Mesendoderm (in vitro differentiated cells): ENCODE results near the gene IER3.

ENCODE experiments used
- DNase-seq: peaks from one replicate; pipeline ENCODE4 v3.0.0; 2013
- H2AK5ac ChIP-seq: 2 replicates; pipeline ENCODE4 v1.6.1; 2013; ENCODE audit warnings: low read length, inconsistent platforms
- H2BK120ac ChIP-seq: 2 replicates; pipeline ENCODE4 v1.6.1; 2013; ENCODE audit warnings: low read depth, mild to moderate bottlenecking, low read length, moderate library complexity, mixed read lengths
- H2BK15ac ChIP-seq: replicated peaks from 2 replicates; pipeline ENCODE4 v1.6.1; 2013; ENCODE audit warnings: low read depth, mild to moderate bottlenecking, moderate library complexity
- H2BK5ac ChIP-seq: 2 replicates; pipeline ENCODE4 v1.6.1; 2013; ENCODE audit warnings: low read length, inconsistent platforms
- H3K18ac ChIP-seq: 2 replicates; pipeline ENCODE4 v1.6.1; 2013; ENCODE audit warnings: mild to moderate bottlenecking, low read length, mixed read lengths
- H3K23ac ChIP-seq: one replicate; pipeline ENCODE4 v1.6.1; 2013; ENCODE audit warnings: low read length
- H3K27ac ChIP-seq: 2 replicates; pipeline ENCODE4 v1.5.1; 2013; ENCODE audit warnings: low read depth, mild to moderate bottlenecking, inconsistent platforms, low read length, moderate library complexity
- H3K27me3 ChIP-seq: 2 replicates; pipeline ENCODE4 v1.6.1; 2013; ENCODE audit warnings: low read length, control low read depth, mild to moderate bottlenecking, inconsistent platforms; ENCODE audit not compliant: insufficient read depth, poor library complexity
- H3K36me3 ChIP-seq: 2 replicates; pipeline ENCODE4 v1.6.1; 2013; ENCODE audit warnings: low read length, inconsistent platforms; ENCODE audit not compliant: control insufficient read depth, insufficient read depth
- H3K4ac ChIP-seq: one replicate; pipeline ENCODE4 v1.6.1; 2013; ENCODE audit warnings: low read depth, mild to moderate bottlenecking, low read length, moderate library complexity
- H3K4me1 ChIP-seq: 2 replicates; pipeline ENCODE4 v1.6.1; 2013; ENCODE audit warnings: low read depth, low read length, inconsistent platforms; ENCODE audit not compliant: control insufficient read depth
- H3K4me2 ChIP-seq: 2 replicates; pipeline ENCODE4 v1.6.1; 2013; ENCODE audit warnings: low read length
- H3K4me3 ChIP-seq: 2 replicates; pipeline ENCODE4 v1.5.1; 2013; ENCODE audit warnings: mild to moderate bottlenecking, low read length
- H3K56ac ChIP-seq: one replicate; pipeline ENCODE4 v1.6.1; 2013; ENCODE audit warnings: low read length
- H3K79me1 ChIP-seq: 2 replicates; pipeline ENCODE4 v1.6.1; 2013; ENCODE audit warnings: low read length, inconsistent platforms
- H3K79me2 ChIP-seq: 2 replicates; pipeline ENCODE4 v1.6.1; 2013; ENCODE audit warnings: mild to moderate bottlenecking, low read length; ENCODE audit not compliant: control insufficient read depth, insufficient read depth
- H3K9ac ChIP-seq: 2 replicates; pipeline ENCODE4 v1.6.1; 2013; ENCODE audit warnings: low read length, inconsistent platforms
- H4K5ac ChIP-seq: one replicate; pipeline ENCODE4 v1.6.1; 2013; ENCODE audit warnings: low read length
- H4K8ac ChIP-seq: one replicate; pipeline ENCODE4 v1.6.1; 2013; ENCODE audit warnings: low read depth, mild to moderate bottlenecking, control low read depth, low read length, moderate library complexity
- WGBS: extraction: QIAGEN DNeasy Blood & Tissue Kit; methylation state at CpG from one replicate; pipeline ENCODE4 v1.1.7; 2013; ENCODE audit warnings: low lambda C conversion rate, missing lambda C conversion rate; ENCODE audit not compliant: insufficient coverage; ENCODE audit errors: extremely low coverage; 5-methylcytosine and 5-hydroxymethylcytosine counted together

The IER3 gene

DNA sequence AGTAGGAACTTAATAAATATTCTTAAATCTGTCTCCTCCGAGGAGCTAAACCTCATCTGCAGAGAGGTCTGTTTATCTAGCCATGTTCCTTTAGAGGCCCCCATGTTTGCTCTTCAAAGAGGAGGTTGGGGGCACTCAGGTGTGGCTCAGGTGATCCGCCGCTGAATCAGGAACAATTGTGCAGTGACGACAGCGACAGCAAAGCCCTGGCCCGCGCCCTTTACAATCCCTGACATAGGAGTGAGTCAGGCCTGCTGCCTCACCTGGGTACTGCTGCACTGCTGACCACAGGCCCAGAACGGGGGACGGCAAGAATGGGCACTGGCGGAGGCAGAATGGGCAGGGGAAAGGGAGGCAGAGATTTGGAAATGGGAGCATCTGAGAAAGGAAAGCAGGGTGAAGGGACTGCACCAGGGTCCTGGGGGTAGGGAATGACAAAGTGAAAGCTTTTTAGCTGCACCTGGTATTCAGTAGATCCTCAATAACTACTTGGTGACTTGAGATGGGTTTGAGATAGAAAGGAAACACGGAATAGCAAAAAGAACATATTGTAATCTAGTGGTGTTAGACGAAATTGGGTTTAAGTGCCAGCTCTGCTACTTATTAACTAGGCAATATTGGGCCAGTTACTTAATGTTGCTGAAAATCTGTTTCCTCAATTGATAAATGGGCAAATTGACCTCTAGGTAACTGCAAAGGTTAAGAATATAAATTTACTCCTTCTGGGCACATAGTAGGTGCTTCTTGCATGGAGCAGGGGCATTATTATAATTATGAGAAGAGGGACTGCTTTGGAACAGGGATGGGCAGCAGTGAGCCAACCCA is 5.4 kb upstream of the IER3 start:
- H3K56ac ChIP-seq: peak overlapping the region; percentile 51
- no peak overlapping the region for H2BK120ac ChIP-seq
- H3K36me3 ChIP-seq: no peaks in the 10 kb centered on the region
- no peak for DNase-seq
- no peak overlapping the region for H3K23ac ChIP-seq
- whole genome bisulfite sequencing: no CpG with 5 or more reads among the region's 12 CpGs
- no peak overlapping the region for H4K8ac ChIP-seq
- H2BK15ac ChIP-seq: peak overlapping the region; percentile 43
- no peak overlapping the region for H3K4me3 ChIP-seq
- H3K4me1 ChIP-seq: peaks cover 7% of the 10 kb centered on the region
- no peak overlapping the region for H3K18ac ChIP-seq
- H3K9ac ChIP-seq: no peak overlapping the region
- no peaks in the 10 kb centered on the region for H3K79me2 ChIP-seq
- no peaks in the 10 kb centered on the region for H3K27me3 ChIP-seq
- H3K79me1 ChIP-seq: no peaks in the 10 kb centered on the region
- H2AK5ac ChIP-seq: peak overlapping the region; percentile 52
- H3K4me2 ChIP-seq: no peak overlapping the region
- peak overlapping the region; percentile 48 for H2BK5ac ChIP-seq
- H3K4ac ChIP-seq: peak overlapping the region; percentile 17
- H3K27ac ChIP-seq: no peak overlapping the region
- H4K5ac ChIP-seq: no peak overlapping the region

DNA sequence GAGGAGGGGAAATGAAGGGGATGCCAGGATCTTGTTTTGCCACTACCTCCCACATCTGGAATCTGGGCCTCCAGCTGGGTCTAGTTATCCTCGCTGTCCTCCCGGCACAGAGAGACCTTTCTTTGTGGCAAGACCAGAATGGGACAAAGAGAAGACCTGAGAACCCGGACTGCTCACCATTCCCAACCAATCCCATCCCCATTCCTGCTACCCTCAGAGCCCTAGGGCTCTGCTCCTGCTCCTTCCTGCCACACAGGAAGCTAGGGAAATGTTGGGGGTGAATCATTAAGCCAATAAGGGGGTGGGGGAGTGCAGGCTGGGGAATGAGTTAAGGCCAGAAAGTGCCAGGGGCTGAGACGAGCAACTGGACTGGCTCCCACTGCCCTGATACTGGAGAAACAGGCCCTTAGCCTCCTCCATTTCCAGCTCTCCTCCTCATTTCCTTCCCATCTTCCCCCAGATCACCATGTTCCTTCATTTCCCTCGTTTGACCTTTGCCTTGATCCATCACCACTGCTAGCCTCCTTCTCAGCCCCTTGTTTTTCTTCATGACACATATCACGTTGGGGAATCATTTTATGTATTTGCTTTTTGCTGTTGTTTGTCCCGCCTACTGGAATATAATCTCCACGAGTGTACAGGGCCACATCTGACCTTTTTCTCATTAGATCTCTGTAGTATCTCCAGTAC is 4.6 kb upstream of the IER3 start:
- H2BK5ac ChIP-seq: no peak overlapping the region
- no peak for DNase-seq
- H3K79me1 ChIP-seq: no peaks in the 10 kb centered on the region
- H3K27me3 ChIP-seq: no peaks in the 10 kb centered on the region
- H3K18ac ChIP-seq: no peak overlapping the region
- WGBS: no CpG with 5 or more reads among the region's 8 CpGs
- no peak overlapping the region for H3K4me2 ChIP-seq
- H4K5ac ChIP-seq: no peak overlapping the region
- H2BK15ac ChIP-seq: no peak overlapping the region
- H2BK120ac ChIP-seq: no peak overlapping the region
- H3K23ac ChIP-seq: no peak overlapping the region
- no peak overlapping the region for H3K4me3 ChIP-seq
- H2AK5ac ChIP-seq: peak overlapping the region; percentile 61
- no peak overlapping the region for H3K27ac ChIP-seq
- peaks cover 7% of the 10 kb centered on the region for H3K4me1 ChIP-seq
- H3K4ac ChIP-seq: no peak overlapping the region
- peak overlapping the region; percentile 46 for H3K56ac ChIP-seq
- peaks cover 3% of the 10 kb centered on the region for H3K79me2 ChIP-seq
- no peak overlapping the region for H3K9ac ChIP-seq
- no peak overlapping the region for H4K8ac ChIP-seq
- no peaks in the 10 kb centered on the region for H3K36me3 ChIP-seq

DNA sequence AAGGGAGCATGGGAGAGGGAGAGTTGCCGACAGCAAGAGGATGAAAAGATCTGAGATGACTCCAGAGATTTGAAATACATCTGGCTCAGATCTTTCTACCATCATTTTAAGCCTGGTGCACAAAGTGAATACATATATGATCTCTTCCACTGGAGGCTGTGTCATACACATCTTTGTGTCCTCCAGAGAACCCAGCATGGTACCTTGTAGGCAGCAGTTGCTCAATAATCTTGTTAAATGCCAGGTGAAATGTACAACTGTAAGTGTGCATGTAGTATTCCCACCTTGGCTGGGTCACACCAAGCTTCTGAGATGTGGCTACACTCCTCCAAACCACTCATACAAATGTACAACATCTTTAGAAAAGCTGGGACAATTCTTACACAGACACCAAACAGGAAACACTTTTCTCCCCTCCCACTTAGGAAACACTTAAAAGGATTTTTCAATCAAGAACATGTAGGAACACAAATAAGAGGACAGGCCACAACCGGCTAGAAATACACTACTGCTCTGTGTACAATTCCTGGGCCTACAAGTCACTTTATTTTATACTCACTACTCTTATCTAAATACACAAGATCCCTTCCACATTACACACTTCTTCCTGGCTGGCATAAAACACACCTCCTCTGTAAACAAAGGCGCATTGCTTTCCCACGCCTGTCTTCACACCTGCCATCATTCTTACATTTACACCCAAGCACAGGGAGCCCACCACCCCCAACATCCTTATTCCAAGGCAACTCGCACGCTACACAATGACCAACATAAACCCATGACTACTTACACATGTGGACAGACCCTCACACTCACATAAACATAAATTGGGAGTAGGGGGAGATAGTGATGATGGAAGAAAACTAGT is 3.8 kb upstream of the IER3 start:
- Histone ChIP-seq H3K9ac (no peak overlapping the region), H3K56ac (peak overlapping the region; percentile 20), H3K27ac (no peak overlapping the region), H2BK120ac (no peak overlapping the region), H2BK15ac (no peak overlapping the region), H3K27me3 (no peaks in the 10 kb centered on the region), H2BK5ac (peak overlapping the region; percentile 39), H3K23ac (no peak overlapping the region), H3K4me1 (peaks cover 7% of the 10 kb centered on the region), H3K4me2 (no peak overlapping the region), H3K79me1 (no peaks in the 10 kb centered on the region), H3K36me3 (peaks cover 2% of the 10 kb centered on the region), H3K4ac (no peak overlapping the region), H3K4me3 (no peak overlapping the region), H3K79me2 (peaks cover 11% of the 10 kb centered on the region), H4K8ac (no peak overlapping the region), H4K5ac (no peak overlapping the region), H3K18ac (no peak overlapping the region), H2AK5ac (peak overlapping the region; percentile 83)
- DNase-seq: no peak
- no CpG with 5 or more reads among the region's 6 CpGs for WGBS

DNA sequence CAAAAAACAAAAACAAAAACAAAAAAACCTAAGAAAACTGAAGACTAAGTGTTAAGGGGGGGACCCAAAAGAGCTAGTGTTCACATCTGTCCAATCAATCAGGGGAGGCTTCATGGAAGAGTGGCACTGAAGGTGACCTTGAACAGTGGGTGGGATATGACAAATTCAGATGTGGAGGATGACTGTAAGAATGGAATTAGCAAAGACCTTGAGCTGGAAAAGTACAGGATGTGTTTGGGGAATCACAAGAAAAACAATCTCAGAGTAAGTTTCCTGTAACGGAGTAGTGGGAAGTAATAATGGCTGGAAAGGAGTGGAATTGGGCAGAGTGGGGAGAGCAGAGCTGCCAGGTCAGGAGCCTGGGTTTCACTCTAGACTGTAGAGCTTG is 2.9 kb upstream of the IER3 start:
- no peak overlapping the region for H3K9ac ChIP-seq
- peak overlapping the region; percentile 71 for H3K18ac ChIP-seq
- no peak overlapping the region for H2BK120ac ChIP-seq
- H3K27me3 ChIP-seq: no peaks in the 10 kb centered on the region
- no peak overlapping the region for H3K23ac ChIP-seq
- H2AK5ac ChIP-seq: peak overlapping the region; percentile 46
- no peak overlapping the region for H4K5ac ChIP-seq
- no CpG with 5 or more reads among the region's 1 CpG for WGBS
- H4K8ac ChIP-seq: no peak overlapping the region
- no peaks in the 10 kb centered on the region for H3K79me1 ChIP-seq
- H3K36me3 ChIP-seq: peaks cover 3% of the 10 kb centered on the region
- no peak overlapping the region for H2BK5ac ChIP-seq
- H3K4me2 ChIP-seq: no peak overlapping the region
- DNase-seq: no peak
- H2BK15ac ChIP-seq: no peak overlapping the region
- H3K27ac ChIP-seq: no peak overlapping the region
- H3K4me3 ChIP-seq: no peak overlapping the region
- no peak overlapping the region for H3K56ac ChIP-seq
- no peak overlapping the region for H3K4ac ChIP-seq
- H3K4me1 ChIP-seq: peaks cover 7% of the 10 kb centered on the region
- peaks cover 15% of the 10 kb centered on the region for H3K79me2 ChIP-seq

DNA sequence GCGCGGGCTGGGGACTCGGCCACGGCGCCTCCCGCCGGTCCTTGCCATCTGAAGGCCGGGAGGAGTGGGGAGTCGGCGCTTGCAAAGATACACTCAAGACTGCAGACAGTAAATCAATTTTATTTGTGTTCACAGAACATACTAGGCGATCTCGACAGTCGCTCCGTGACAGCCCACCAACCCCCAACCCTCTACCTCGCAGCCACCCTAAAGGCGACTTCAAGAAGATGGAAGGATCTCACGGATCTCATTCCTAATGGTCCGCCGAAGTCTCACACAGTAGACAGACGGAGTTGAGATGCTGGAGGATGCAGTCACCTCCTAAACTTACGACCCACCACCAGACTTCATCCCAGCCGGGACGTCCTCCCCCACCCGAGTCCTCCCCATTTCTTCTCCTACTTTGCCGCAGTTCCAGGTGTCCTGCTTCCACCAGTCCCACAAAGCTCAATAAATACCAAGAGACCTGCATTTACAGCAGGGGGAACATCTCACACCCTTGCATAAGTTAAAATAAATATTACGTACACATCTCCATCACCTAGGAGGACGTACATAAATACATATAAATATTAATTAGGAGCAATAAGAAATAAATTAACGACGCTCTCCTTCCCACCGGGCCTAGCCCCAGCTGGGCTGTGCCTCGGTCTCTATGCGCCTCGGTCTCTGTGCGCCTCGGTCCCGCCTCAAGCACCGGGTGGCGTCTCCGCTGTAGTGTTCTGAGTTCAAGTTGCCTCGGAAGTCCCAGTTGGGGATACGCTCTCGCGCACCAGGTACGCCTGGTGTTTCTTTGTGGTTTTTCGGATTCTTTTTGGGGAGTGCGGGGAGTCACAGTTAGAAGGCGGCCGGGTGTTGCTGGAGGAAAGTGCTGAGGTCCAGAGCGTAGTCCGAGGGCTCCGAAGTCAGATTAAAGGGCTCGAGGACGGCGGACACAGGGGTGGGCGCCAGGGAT is 971 bp downstream of the IER3 start:
- Histone ChIP-seq H3K4ac (peak overlapping the region; percentile 77), H4K5ac (no peak overlapping the region), H4K8ac (peak overlapping the region; percentile 83), H3K27ac (peak overlapping the region; percentile 91), H3K27me3 (no peaks in the 10 kb centered on the region), H2AK5ac (peak overlapping the region; percentile 84), H3K9ac (peak overlapping the region; percentile 100), H3K79me1 (peaks cover 8% of the 10 kb centered on the region), H3K56ac (peak overlapping the region; percentile 94), H3K4me2 (peak overlapping the region; percentile 44), H2BK120ac (no peak overlapping the region), H3K4me1 (peaks cover 10% of the 10 kb centered on the region), H3K36me3 (peaks cover 5% of the 10 kb centered on the region), H3K79me2 (peaks cover 29% of the 10 kb centered on the region), H2BK15ac (no peak overlapping the region), H3K4me3 (peak overlapping the region; percentile 99), H2BK5ac (peak overlapping the region; percentile 40), H3K23ac (peak overlapping the region; percentile 95), H3K18ac (peak overlapping the region; percentile 77)
- WGBS: no CpG with 5 or more reads among the region's 55 CpGs
- no peak for DNase-seq
